Suppressor macrophage treated with lipopolysaccharide for 1 hour (primary cell): ENCODE results near the gene KANK3.
A peak's percentile ranks its signal among the peaks of the same experiment; 100 is the strongest.
"Not testable (repeated sequence)": the region's sequence is repeated elsewhere in the genome, so short reads cannot be mapped to it uniquely, and the experiment has no call there.

Experiments
- DNase-seq, 3 donors: peaks; one replicate each; pipeline ENCODE4 v3.0.0-alpha.2; 2020 to 2022

Gene KANK3

DNA sequence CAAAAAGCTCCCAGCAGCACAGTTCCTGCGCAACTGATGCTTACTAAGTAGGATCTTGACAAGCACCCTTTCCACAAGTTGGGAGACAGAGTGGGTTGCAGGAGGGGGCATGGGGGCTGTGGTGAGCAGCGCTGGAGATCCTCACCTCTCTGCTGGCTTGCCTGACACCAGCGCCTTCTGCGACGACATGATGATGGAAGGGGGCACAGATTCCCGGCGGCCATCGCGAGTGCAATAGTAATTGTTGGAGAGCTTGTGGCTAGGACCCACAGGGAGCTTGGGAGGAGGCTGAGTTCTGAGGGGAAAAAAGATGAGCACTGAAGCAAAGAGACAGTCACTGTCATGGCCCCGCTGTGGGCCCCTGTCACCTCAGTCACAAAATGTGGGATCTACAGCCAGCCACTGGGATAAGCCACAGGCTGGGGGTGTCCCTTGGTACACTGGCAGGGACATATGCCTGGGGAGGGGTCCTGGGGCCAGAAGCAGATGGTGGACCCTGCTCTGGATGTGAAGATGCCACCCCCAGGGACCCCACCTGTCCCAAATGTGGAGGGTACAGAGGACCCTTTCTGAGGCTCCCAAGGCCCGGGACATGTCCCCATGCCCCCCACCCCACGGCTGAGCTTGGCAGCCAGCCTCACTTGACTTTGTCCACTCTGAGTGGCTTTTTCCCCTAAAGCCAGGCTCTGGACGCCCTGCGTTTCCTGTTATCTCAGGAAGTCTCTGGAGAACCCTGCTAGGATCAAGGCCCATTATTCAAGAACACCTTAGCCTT is 26.5 kb downstream of the KANK3 start:
- no peak for DNase-seq

DNA sequence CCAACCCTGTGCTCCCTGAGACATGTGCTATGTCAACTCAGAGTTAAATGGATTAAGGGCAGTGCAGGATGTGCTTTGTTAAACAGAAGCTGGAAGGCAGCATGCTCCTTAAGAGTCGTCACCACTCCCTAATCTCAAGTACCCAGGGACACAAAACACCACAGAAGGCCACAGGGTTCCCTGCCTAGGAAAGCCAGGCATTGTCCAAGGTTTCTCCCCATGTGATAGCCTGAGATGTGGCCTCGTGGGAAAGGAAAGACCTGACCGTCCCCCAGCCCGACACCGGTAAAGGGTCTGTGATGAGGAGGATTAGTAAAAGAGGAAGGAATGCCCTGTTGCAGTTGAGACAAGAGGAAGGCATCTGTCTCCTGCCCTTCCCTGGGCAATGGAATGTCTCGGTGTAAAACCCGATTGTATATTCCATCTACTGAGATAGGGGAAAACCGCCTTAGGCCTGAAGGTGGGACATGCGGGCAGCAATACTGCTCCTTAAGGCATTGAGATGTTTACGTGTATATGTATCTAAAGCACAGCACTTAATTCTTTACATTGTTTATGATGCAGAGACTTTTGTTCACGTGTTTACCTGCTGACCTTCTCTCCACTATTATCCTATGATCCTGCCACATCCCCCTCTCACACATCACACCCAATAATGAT is 28.0 kb downstream of the KANK3 start:
- not testable (repeated sequence) for DNase-seq

DNA sequence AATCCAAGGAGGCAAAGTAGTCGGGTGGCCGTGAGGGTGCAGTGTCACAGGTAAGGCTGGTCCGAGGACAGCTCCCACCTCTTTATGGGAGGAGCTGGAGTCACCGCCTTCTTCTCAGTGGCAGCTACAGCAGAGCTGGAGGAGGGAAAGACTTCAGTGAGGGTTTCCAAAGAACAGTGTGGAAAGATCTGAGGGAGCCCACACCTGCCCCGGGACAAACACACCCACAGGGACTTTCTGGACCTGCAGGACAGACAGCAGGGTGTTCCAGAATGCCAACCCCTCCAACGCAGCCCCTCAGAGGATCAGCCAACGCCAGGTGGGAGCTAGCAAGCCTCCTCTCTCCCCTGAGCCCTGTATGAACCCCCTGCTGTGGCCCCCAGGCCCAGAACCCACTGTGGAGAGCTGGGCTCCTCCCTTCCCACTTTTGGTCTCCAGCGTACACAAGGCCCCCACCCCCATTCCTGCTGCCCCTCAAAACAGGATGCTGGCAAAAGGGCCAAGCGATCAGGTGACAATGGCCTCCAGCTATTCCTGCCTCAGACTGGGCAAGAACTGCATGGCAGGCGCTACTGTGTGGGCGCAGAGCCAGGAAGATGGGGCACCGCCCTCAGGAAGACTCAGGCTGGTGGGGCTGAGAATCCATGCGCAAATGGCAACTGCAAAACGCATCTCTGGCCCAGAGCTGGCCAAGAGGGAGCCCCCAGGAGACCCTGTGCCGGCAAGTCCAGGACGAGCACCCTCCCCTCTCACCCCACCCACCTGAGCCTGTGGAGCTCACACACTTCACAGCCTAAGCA is 31.4 kb downstream of the KANK3 start:
- DNase-seq = no peak

DNA sequence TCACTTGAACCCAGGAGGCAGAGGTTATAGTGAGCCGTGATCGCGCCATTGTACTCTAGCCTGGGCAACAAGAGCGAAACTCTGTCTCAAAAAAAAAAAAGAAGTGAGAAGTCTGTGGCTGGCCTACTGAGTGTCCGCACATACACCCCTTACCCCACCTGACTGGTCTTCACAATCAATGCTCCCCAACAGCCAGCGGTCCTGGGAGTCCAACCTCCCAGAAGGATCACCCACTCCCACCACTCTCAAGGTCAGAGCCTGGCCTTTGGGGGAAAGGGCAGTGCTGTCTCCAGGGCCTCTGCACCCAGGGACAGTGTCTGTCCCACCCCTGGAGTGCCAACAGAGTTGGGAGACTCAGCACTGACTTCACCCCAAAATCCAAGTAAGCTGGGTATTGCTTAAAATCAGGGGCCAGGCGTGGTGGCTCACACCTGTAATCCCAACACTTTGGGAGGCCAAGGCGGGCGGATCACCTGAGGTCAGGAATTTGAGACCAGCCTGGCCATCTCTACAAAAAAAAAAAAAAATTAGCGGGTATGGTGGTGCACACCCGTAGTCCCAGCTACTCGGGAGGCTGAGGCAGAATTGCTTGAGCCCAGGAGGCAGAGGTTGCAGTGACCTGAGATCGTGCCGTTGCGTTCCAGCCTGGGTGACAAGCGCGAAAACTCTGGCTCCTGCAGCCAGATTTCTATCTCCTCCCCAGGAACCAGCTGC is 32.6 kb downstream of the KANK3 start:
- no peak for DNase-seq

DNA sequence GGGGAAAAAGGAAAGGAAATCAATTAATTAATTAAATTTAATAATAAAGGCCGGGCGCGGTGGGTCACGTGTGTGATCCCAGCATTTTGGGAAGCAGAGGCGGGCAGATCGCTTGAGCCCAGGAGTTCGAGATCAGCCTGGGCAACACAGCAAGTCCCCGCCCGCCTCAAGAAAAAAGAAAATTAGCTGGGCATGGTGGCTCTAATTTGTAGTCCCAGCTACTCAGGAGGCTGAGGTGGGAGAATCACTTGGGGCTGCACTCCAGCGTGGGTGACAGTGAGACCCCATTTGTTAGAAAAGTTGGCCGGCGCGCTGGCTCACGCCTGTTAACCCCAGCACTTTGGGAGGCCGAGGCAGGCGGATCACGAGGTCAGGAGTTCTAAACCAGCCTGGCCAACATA is 34.2 kb downstream of the KANK3 start:
- no peak for DNase-seq

DNA sequence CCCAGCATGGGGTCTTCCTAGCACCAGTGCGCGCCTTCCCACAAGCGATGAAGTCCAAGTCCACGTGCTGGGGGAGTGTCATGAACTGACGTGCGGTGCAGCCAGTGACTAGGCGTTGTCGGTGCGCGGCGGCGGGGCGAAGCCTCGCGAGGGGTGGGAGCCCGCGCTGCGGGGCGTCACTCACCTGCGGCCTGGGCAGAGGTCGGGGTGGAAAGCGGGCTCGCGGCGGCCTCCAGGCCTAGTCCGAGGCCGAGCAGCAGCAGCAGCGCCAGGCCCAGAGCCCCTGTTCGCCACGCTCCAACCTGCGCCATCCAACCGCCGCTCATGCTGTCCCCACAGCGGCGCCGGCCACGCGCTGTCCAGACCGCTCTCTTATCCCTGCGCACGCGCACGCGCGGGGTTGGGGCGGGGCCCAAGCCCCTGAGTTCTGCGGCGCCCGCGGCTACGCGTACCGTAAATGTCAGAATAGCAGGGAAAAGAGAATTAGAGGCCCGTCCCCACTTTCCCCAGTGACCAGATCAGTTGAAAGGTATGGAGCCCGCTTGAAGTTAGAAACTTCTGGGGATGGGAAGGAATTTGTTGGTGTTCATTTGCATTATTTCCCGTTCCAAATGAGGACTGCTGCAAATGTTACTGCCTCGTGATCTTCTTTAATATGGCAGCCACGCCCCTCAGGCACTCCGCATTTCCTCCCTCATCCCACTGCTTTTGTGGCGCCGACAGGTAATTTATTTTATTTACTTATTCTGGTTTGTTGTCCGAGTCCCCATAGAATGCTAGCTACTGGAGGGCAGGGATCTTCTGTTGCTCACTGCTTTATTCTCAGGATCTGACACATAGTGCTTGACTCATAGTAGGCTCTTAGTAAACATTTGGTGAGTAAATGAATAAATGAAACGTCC is 34.8 kb downstream of the KANK3 start, which contains the start of gene CD320:
Gene CD320, minus strand, starts transcription at position 394 of the 902 bp plus-strand sequence. Its CDS starts 68 bp downstream, at position 326.
- peak; percentile 89 to 97 (median 94) for DNase-seq

DNA sequence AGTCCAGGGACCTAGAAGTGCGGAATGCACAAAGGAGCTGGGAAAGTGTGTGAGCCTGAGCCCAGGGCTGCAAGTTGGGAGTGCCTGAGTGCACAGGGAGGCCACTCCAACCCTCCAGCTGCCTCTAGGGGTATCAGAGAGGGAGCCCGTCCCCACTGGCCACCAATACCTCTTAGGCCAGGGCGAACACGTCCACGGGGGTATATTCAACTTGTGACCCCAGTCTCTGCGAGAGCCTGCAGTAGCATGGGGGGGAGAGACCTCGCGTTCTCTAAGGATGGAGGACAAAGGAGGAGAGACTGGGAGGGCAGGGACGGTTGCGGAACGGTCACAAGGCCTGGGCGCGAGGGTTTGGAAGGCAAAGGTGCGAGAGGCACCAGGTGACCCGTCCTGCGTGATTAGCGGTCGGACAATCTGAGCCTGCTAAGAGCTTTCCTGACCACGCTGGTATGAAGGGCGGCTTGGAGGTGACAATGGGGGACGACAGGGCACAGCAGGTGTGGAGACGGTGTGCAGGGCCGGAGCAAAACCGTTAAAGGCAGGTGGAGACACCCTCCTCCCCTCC is 35.6 kb downstream of the KANK3 start:
- DNase-seq = no peak

DNA sequence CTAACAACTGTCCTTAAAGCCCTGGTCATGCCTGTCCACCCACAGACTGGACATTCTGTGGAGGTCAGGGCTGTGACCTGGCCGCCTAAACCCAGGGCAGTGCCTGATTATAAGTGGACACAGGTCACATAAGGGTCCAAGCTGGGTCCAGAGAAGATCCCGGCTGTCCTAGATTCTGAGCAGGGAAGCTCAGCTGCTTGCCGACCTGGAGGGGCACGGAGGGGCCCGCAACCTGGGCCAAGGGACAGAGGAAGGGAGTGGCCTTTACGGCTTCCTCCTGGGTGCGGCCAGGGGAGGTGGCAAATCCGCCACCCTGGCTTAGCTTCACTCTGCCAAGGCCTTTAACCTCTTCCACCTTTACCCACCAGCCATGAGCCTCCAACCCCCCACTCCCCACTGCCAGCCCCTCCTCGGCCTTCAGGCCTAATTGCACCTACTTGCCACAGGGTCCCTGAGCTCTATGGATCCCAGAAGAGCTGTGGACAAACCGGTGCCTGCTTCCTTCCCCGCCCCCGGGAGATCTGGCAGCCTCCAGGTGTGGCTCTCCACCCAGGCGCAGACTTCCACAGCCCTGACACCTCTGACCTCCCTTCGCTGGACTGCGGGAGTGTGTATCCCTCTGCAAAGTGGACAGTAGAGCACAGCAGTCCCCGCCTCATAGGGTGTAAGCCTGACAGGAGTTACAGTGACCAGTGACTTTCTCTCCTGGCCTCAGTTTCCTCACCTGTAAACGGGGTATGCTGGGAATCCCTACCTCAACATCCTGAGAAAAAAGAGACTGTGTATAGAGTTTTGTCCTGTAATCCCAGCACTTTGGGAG is 36.6 kb downstream of the KANK3 start:
- no peak for DNase-seq

DNA sequence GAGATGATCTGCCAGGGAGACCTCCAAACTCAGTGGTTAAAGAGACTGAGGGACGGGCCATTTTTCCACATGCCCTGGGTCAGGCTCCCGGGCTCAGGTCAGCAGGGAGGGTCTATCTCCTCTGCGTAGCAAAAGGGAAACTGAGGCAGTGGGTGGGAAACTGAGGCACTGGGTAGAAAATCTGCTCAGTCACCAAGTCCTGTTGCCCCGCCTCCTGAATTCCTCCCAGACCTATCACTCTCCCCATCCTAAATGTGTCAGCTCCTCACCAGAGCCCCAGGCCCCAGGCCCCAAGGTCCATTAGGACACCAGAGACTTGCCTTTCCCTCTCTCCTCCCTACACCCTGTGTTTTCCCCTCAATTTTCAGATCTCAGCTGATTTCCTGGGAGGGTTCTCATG is 37.3 kb downstream of the KANK3 start:
- DNase-seq = no peak

DNA sequence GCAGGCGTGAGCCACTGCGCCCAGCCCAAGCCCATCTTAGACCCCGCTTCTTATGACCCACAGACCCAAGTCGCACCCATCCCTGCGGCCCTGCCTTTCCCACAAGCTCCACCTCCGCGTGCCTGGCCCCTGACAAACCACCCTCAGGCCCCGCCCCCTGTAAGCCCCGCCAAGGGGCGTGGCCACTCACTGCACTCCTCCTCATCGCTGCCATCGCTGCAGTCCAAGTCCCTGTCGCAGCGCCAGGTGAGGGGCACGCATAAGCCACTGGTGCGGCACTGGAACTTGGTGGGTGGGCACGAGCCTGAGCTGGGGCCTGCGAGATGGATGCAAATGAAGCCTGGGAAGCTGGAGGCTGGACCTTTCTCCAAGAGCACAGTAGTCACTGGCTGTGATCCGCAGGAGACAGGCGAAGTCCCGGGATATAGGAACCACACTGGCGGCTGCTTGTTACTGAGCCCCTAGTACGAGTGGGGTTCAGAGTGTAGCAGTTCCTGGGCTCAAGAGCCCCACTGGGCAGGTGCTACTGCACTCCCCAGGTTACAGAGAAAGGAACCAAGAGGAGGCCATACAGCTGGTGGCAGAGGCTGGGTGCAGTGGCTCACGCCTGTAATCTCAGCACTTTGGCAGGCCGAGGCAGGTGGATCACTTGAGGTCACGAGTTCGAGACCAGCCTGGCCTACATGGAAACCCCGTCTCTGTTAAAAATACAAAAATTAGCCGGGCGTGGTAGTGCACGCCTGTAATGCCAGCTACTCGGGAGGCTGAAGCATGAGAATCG is 38.0 kb downstream of the KANK3 start:
- peak in 2 of 3 donors; percentile 10 to 36 for DNase-seq

DNA sequence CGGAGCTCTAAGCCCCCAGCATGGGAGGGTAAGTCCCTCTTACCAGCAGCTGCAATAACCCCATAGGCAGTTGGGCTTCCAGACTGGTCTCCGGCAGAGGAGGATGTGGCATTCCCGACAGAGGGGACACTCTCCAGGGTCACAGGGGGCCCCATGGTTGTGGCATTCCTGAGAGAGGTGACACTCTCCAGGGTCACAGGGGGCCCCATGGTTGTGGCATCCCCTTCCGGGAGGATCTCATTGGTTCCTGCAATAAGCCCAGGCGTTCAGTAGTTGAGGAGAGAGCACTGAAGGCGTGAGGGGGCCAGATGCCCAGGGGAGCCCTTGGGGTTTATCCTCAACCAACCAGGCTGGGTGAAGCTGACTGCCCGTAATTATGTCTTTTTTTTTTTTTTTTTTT is 40.3 kb downstream of the KANK3 start:
- DNase-seq = no peak

DNA sequence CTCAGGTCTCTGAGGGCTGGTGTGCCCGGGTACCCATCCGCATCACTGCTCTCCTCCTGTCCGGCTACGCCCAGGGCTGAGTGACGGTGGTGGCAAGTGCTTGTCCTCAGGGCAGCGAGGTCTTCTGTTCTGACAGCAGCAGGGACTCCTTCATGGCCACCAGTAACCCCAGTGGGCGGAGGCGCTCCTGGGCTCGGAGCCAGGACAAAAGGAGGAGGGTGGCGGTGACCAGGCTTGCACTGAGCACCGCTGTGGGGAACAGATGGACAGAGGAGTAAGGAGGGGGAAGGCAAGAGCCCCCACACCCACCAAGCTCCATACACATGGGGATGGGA is 40.7 kb downstream of the KANK3 start:
- DNase-seq = peak; percentile 17 to 58 (median 37)

DNA sequence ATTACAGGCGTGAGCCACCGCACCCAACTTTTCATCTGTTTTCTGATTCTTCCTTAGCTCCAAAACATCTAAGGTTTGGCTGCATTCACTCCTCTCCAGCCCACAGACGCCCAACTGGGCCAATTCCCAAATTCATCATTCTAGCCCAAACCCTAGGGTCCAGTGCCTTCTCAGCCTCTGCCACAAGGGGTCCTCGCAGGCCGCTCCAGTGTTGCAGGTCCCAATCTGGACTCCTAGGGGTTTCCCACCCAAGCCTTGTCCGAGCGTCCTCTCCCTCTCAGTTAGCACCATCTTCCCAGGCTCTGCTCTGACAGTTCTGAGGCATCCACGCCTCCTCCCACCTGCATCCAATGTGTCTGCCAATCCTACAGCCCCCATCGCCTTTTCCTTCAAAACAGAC is 51.7 kb downstream of the KANK3 start:
- not testable (repeated sequence) for DNase-seq

DNA sequence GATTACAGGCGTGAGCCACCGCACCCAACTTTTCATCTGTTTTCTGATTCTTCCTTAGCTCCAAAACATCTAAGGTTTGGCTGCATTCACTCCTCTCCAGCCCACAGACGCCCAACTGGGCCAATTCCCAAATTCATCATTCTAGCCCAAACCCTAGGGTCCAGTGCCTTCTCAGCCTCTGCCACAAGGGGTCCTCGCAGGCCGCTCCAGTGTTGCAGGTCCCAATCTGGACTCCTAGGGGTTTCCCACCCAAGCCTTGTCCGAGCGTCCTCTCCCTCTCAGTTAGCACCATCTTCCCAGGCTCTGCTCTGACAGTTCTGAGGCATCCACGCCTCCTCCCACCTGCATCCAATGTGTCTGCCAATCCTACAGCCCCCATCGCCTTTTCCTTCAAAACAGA is 66.6 kb downstream of the KANK3 start:
- DNase-seq = not testable (repeated sequence)
